ENCODE results near the gene GSK3B.

GSK3B gene

GRCh38 chr3:119817583-119818363, 276.5 kb downstream of the GSK3B start:
- no peak for TF ChIP-seq CTCF (IDR thresholded peaks at IDR 0.05; ENCODE audit: borderline replicate concordance, insufficient read depth, low read depth, low read length)
- H3K4me3 ChIP-seq (ENCODE audit: low read depth, low read length) = no peak overlapping the region

GRCh38 chr3:119817071-119817470, 277.2 kb downstream of the GSK3B start:
- H3K4me3 ChIP-seq (ENCODE audit: low read depth, low read length) = no peak overlapping the region
- TF ChIP-seq CTCF (IDR thresholded peaks at IDR 0.05; ENCODE audit: borderline replicate concordance, insufficient read depth, low read depth, low read length) = no peak

- TF ChIP-seq CTCF (IDR thresholded peaks at IDR 0.05; ENCODE audit: borderline replicate concordance, insufficient read depth, low read depth, low read length) = no peak
- H3K4me3 ChIP-seq (ENCODE audit: low read depth, low read length) = no peak overlapping the region
Measured at GRCh38 chr3:119815716-119816115, 278.5 kb downstream of the GSK3B start.

- TF ChIP-seq CTCF (IDR thresholded peaks at IDR 0.05; ENCODE audit: borderline replicate concordance, insufficient read depth, low read depth, low read length) = no peak
- H3K4me3 ChIP-seq (ENCODE audit: low read depth, low read length) = no peak overlapping the region
Measured at GRCh38 chr3:119812491-119813058, 281.7 kb downstream of the GSK3B start.

- TF ChIP-seq CTCF (IDR thresholded peaks at IDR 0.05; ENCODE audit: borderline replicate concordance, insufficient read depth, low read depth, low read length) = peak; percentile 70
- H3K4me3 ChIP-seq (ENCODE audit: low read depth, low read length) = peak overlapping the region; percentile 66
Measured at GRCh38 chr3:119810018-119810435, 284.2 kb downstream of the GSK3B start.

- H3K4me3 ChIP-seq (ENCODE audit: low read depth, low read length) = peak overlapping the region; percentile 66
Measured at GRCh38 chr3:119809249-119810017, 284.8 kb downstream of the GSK3B start.

More at GRCh38 chr3:119809249-119810017, 284.8 kb downstream of the GSK3B start:
- no peak for TF ChIP-seq CTCF (IDR thresholded peaks at IDR 0.05; ENCODE audit: borderline replicate concordance, insufficient read depth, low read depth, low read length)

Data from GM12875 (cell line).